Ovary (tissue), 9 donors: ENCODE measurements around the gene LSAMP. TPM values are rescaled to one million over a fixed set of nuclear protein-coding genes. Genes with fewer than 3 reads are reported as not detected.

Source experiments
- DNase-seq, 5 donors: peaks; one replicate each; pipeline ENCODE4 v3.0.0-alpha.2; 2019 to 2020
- H3K27ac ChIP-seq, 2 donors: fragments of 200-600 bp; one replicate each; pipeline versions ENCODE4 v1.5.1 to v1.8.0; 2019 to 2022
- H3K27me3 ChIP-seq: fragments of 200-600 bp; one replicate; pipeline ENCODE4 v1.8.0; 2022
- H3K36me3 ChIP-seq: fragments of 200-600 bp; sonication (generic); one replicate; pipeline ENCODE4 v1.5.1; 2019
- H3K4me1 ChIP-seq: one replicate; pipeline ENCODE4 v1.8.1; 2013; ENCODE audit warnings: mild to moderate bottlenecking, moderate library complexity; ENCODE audit not compliant: insufficient read depth
- H3K4me3 ChIP-seq: fragments of 200-600 bp; sonication (generic); one replicate; pipeline ENCODE4 v1.5.1; 2017
- H3K9me3 ChIP-seq, 2 donors: fragments of 200-600 bp in 1 of 2; sonication (generic) in 1 of 2; one replicate each; pipeline versions ENCODE4 v1.5.1 to v1.8.1; 2013 to 2019; ENCODE audit warnings: mild to moderate bottlenecking in 1 of 2, moderate library complexity in 1 of 2
- CTCF ChIP-seq, 3 donors: fragments of 450-650 bp in 2 of 3; fragments of 200-600 bp in 1 of 3; IDR thresholded peaks; one replicate each; pipeline versions ENCODE4 v1.5.1 to v1.8.0; 2016 to 2022; ENCODE audit warnings: antibody characterized with exemption in 3 of 3, mild to moderate bottlenecking in 1 of 3
- EP300 ChIP-seq: sonication (generic); formaldehyde crosslinking; IDR thresholded peaks from one replicate; pipeline ENCODE4 v1.6.1; 2017; ENCODE audit warnings: antibody characterized with exemption
- POLR2A ChIP-seq: fragments of 450-650 bp; IDR thresholded peaks from one replicate; pipeline ENCODE4 v1.6.1; 2017; ENCODE audit warnings: antibody characterized with exemption, mild to moderate bottlenecking, moderate library complexity
- WGBS, 3 donors: extraction: QIAGEN DNeasy Blood & Tissue Kit in 1 of 3; methylation state at CpG; one replicate each; pipeline versions ENCODE4 v1.1.5 to v1.1.7; 2013 to 2017; 5-methylcytosine and 5-hydroxymethylcytosine counted together
- intact Hi-C, 4 donors: fragments of 100-400 bp; cut with DNase I; formaldehyde crosslinking; loops; one replicate each; pipeline versions ENCODE4 v1.11.0 to v1.15.1; 2022 to 2023
- polyA plus RNA-seq, 2 donors: library from polyadenylated mRNA; stranded (reverse); fragments of 200-250 nt in 1 of 2; fragments of 350-450 nt in 1 of 2; fragmentation: Illumina TruSeq in 1 of 2; extraction: RNeasy Lipid Tissue Mini Kit (QIAGEN cat#74804) in 1 of 2; gene quantifications; one replicate each; pipeline ENCODE4 v1.2.3, GENCODE V29; 2013 to 2014
- total RNA-seq, 7 donors: library from RNA; depleted of rRNA in 2 of 7; stranded (reverse); fragments of >200 nt in 2 of 7; fragmentation: NEBNext Ultra II Directional in 3 of 7; extraction: Animal tissue kit (Norgen Biotek cat#: 25700) in 3 of 7; gene quantifications; one replicate each; pipeline versions ENCODE4 v1.1.0 to v1.2.4, GENCODE V29; 2016 to 2023
- donor health status: DM: no; HTN: no; CAD: no; lungs with moderate emphysema.
- donor health status: DM: no; HTN: no; CAD: no.
- donor health status: Bipolar disorder and iron deficiency.
- donor health status: DM: yes; HTN: yes; CAD: no.
- donor health status: DM: no; HTN: no; CAD: no.
- donor health status: DM: yes; HTN: yes; CAD: no.

LSAMP gene
- total and polyA plus RNA-seq, 9 donors, result 1.1 to 13.0 (median 5.4) TPM

- Histone ChIP-seq H3K4me1 (no peaks in the 10 kb centered on the region), H3K27ac (no peak overlapping the region), H3K4me3 (no peak overlapping the region), H3K36me3 (no peaks in the 10 kb centered on the region), H3K9me3 (no peaks in the 10 kb centered on the region), H3K27me3 (no peaks in the 10 kb centered on the region)
- intact Hi-C loops, result no loop called here
- no peak for TF ChIP-seq EP300
- DNase-seq, result no peak
- WGBS, 3 donors, result 33 to 41% (median 37%) methylated on average over 4 of the region's 4 CpGs
Measured at GRCh38 chr3:116051040-116051439, 394.2 kb downstream of the LSAMP start.

- no peak for TF ChIP-seq EP300
- TF ChIP-seq POLR2A, result no peak
- Histone ChIP-seq H3K27ac (no peak overlapping the region), H3K4me1 (no peaks in the 10 kb centered on the region), H3K27me3 (no peaks in the 10 kb centered on the region), H3K9me3 (no peaks in the 10 kb centered on the region), H3K36me3 (no peaks in the 10 kb centered on the region), H3K4me3 (no peak overlapping the region)
- WGBS, 3 donors, result 33 to 43% (median 39%) methylated on average over 2 of the region's 2 CpGs
- DNase-seq, result no peak
- intact Hi-C loops, result no loop called here
Measured at GRCh38 chr3:116050311-116050915, 394.9 kb downstream of the LSAMP start.

GRCh38 chr3:116048991-116049390, 396.3 kb downstream of the LSAMP start:
- DNase-seq, result no peak
- Histone ChIP-seq H3K36me3 (no peaks in the 10 kb centered on the region), H3K9me3 (no peaks in the 10 kb centered on the region), H3K4me3 (no peak overlapping the region), H3K4me1 (no peaks in the 10 kb centered on the region), H3K27ac (no peak overlapping the region), H3K27me3 (no peaks in the 10 kb centered on the region)
- intact Hi-C loops, result no loop called here
- no peak for TF ChIP-seq CTCF (IDR thresholded peaks at IDR 0.05)
- no peak for TF ChIP-seq EP300
- TF ChIP-seq POLR2A, result no peak

- Histone ChIP-seq H3K36me3 (no peaks in the 10 kb centered on the region), H3K27me3 (no peaks in the 10 kb centered on the region), H3K4me1 (no peaks in the 10 kb centered on the region), H3K9me3 (no peaks in the 10 kb centered on the region), H3K27ac (no peak overlapping the region), H3K4me3 (no peak overlapping the region)
- WGBS, 3 donors, result 8 to 35% (median 9%) methylated on average over 3 of the region's 3 CpGs
- TF ChIP-seq CTCF (IDR thresholded peaks at IDR 0.05), result no peak
- no peak for TF ChIP-seq EP300
- TF ChIP-seq POLR2A, result no peak
- intact Hi-C loops, result no loop called here
- DNase-seq, result no peak
Measured at GRCh38 chr3:116046350-116046749, 398.9 kb downstream of the LSAMP start.

- no peak for DNase-seq
- Histone ChIP-seq H3K4me1 (no peaks in the 10 kb centered on the region), H3K9me3 (no peaks in the 10 kb centered on the region), H3K4me3 (no peak overlapping the region), H3K36me3 (no peaks in the 10 kb centered on the region), H3K27ac (no peak overlapping the region), H3K27me3 (no peaks in the 10 kb centered on the region)
- intact Hi-C loops, result no loop called here
- no peak for TF ChIP-seq POLR2A
- no peak for TF ChIP-seq CTCF (IDR thresholded peaks at IDR 0.05)
- no peak for TF ChIP-seq EP300
Measured at GRCh38 chr3:116045314-116045713, 400.0 kb downstream of the LSAMP start.
